GM12878 (cell line): ENCODE data around the gene TMEM239.

ENCODE experiments used
- CTCF ChIP-seq, 3 experiments: IDR thresholded peaks in 2 of 3; conservative IDR thresholded peaks in 1 of 3; 2 replicates each; pipeline ENCODE4 v1.5.1; 2011; ENCODE audit warnings: low read depth in 3 of 3, low read length in 3 of 3, mild to moderate bottlenecking in 3 of 3, control low read depth in 2 of 3, moderate library complexity in 2 of 3, inconsistent platforms in 1 of 3, mixed read lengths in 1 of 3; ENCODE audit not compliant: control insufficient read depth in 2 of 3, insufficient read depth in 1 of 3; ENCODE audit errors: extremely low read depth in 1 of 3
- ZNF384 ChIP-seq: IDR thresholded peaks from 2 replicates; pipeline ENCODE4 v1.6.1; 2012; ENCODE audit warnings: low read depth, mild to moderate bottlenecking, low read length, improper control_type of control experiment, borderline replicate concordance

- TF ChIP-seq ZNF384 (no peak), CTCF (IDR thresholded peaks at IDR 0.05 in 2 of 3, conservative IDR thresholded peaks at IDR 0.05 in 1 of 3; ENCODE audit: control insufficient read depth in 2 of 3, extremely low read depth in 1 of 3, insufficient read depth in 1 of 3, low read depth in 3 of 3, low read length in 3 of 3) (no peak)
These were observed 1.9 kb downstream of the TMEM239 start for GRCh38 chr20:2817891-2818595.
